ENCODE measurements around the gene RUNX2.

RUNX2 gene

GRCh38 chr6:45640081-45640491, 312.0 kb downstream of the RUNX2 start:
- Histone ChIP-seq H3K27ac (ENCODE audit: low read depth, low read length) (no peak overlapping the region), H3K9ac (ENCODE audit: low read length in 5 of 5) (no peak overlapping the region), H3K4me3 (ENCODE audit: low read depth in 1 of 5, low read length in 5 of 5) (no peak overlapping the region), H3K36me3 (ENCODE audit: control insufficient read depth in 5 of 5, insufficient read depth in 5 of 5, low read length in 5 of 5) (no peaks in the 10 kb centered on the region), H3K27me3 (ENCODE audit: control insufficient read depth in 5 of 5, insufficient read depth in 4 of 5, low read length in 5 of 5) (peaks cover 0 to 16% (median 8%) of the 10 kb centered on the region in 5 donors), H3K4me1 (ENCODE audit: control insufficient read depth in 5 of 5, insufficient read depth in 5 of 5, low read length in 5 of 5) (no peaks in the 10 kb centered on the region), H3K9me3 (ENCODE audit: control insufficient read depth in 5 of 5, low read length in 5 of 5) (peaks cover 0 to 4% (median 0%) of the 10 kb centered on the region in 5 donors)

GRCh38 chr6:45640811-45641210, 312.7 kb downstream of the RUNX2 start:
- Histone ChIP-seq H3K4me1 (ENCODE audit: control insufficient read depth in 5 of 5, insufficient read depth in 5 of 5, low read length in 5 of 5) (no peaks in the 10 kb centered on the region), H3K9me3 (ENCODE audit: control insufficient read depth in 5 of 5, low read length in 5 of 5) (peaks cover 0 to 4% (median 0%) of the 10 kb centered on the region in 5 donors), H3K27ac (ENCODE audit: low read depth, low read length) (no peak overlapping the region), H3K9ac (ENCODE audit: low read length in 5 of 5) (no peak overlapping the region), H3K27me3 (ENCODE audit: control insufficient read depth in 5 of 5, insufficient read depth in 4 of 5, low read length in 5 of 5) (peaks cover 0 to 16% (median 8%) of the 10 kb centered on the region in 5 donors), H3K36me3 (ENCODE audit: control insufficient read depth in 5 of 5, insufficient read depth in 5 of 5, low read length in 5 of 5) (no peaks in the 10 kb centered on the region), H3K4me3 (ENCODE audit: low read depth in 1 of 5, low read length in 5 of 5) (no peak overlapping the region)

- H3K4me3 ChIP-seq (ENCODE audit: low read depth in 1 of 5, low read length in 5 of 5), result no peak overlapping the region
- H3K36me3 ChIP-seq (ENCODE audit: control insufficient read depth in 5 of 5, insufficient read depth in 5 of 5, low read length in 5 of 5), result no peaks in the 10 kb centered on the region
- no peaks in the 10 kb centered on the region for H3K4me1 ChIP-seq (ENCODE audit: control insufficient read depth in 5 of 5, insufficient read depth in 5 of 5, low read length in 5 of 5)
- H3K9me3 ChIP-seq (ENCODE audit: control insufficient read depth in 5 of 5, low read length in 5 of 5), result no peaks in the 10 kb centered on the region
- H3K27me3 ChIP-seq (ENCODE audit: control insufficient read depth in 5 of 5, insufficient read depth in 4 of 5, low read length in 5 of 5), result peaks cover 0 to 15% (median 8%) of the 10 kb centered on the region in 5 donors
- H3K9ac ChIP-seq (ENCODE audit: low read length in 5 of 5), result no peak overlapping the region
- no peak overlapping the region for H3K27ac ChIP-seq (ENCODE audit: low read depth, low read length)
Observed at GRCh38 chr6:45642331-45643125, 314.4 kb downstream of the RUNX2 start.

GRCh38 chr6:45643126-45643525, 315.0 kb downstream of the RUNX2 start:
- Histone ChIP-seq H3K4me3 (ENCODE audit: low read depth in 1 of 5, low read length in 5 of 5) (no peak overlapping the region), H3K4me1 (ENCODE audit: control insufficient read depth in 5 of 5, insufficient read depth in 5 of 5, low read length in 5 of 5) (no peaks in the 10 kb centered on the region), H3K9me3 (ENCODE audit: control insufficient read depth in 5 of 5, low read length in 5 of 5) (no peaks in the 10 kb centered on the region), H3K36me3 (ENCODE audit: control insufficient read depth in 5 of 5, insufficient read depth in 5 of 5, low read length in 5 of 5) (no peaks in the 10 kb centered on the region), H3K27ac (ENCODE audit: low read depth, low read length) (no peak overlapping the region), H3K27me3 (ENCODE audit: control insufficient read depth in 5 of 5, insufficient read depth in 4 of 5, low read length in 5 of 5) (peaks cover 0 to 14% (median 8%) of the 10 kb centered on the region in 5 donors), H3K9ac (ENCODE audit: low read length in 5 of 5) (no peak overlapping the region)

GRCh38 chr6:45644720-45645119, 316.6 kb downstream of the RUNX2 start:
- H3K4me1 ChIP-seq (ENCODE audit: control insufficient read depth in 5 of 5, insufficient read depth in 5 of 5, low read length in 5 of 5), result no peaks in the 10 kb centered on the region
- no peak overlapping the region for H3K27ac ChIP-seq (ENCODE audit: low read depth, low read length)

GRCh38 chr6:45645302-45645701, 317.2 kb downstream of the RUNX2 start:
- no peaks in the 10 kb centered on the region for H3K36me3 ChIP-seq (ENCODE audit: control insufficient read depth in 5 of 5, insufficient read depth in 5 of 5, low read length in 5 of 5)
- no peaks in the 10 kb centered on the region for H3K4me1 ChIP-seq (ENCODE audit: control insufficient read depth in 5 of 5, insufficient read depth in 5 of 5, low read length in 5 of 5)
- no peaks in the 10 kb centered on the region for H3K9me3 ChIP-seq (ENCODE audit: control insufficient read depth in 5 of 5, low read length in 5 of 5)
- H3K9ac ChIP-seq (ENCODE audit: low read length in 5 of 5), result no peak overlapping the region
- H3K4me3 ChIP-seq (ENCODE audit: low read depth in 1 of 5, low read length in 5 of 5), result no peak overlapping the region
- peaks cover 0 to 14% (median 8%) of the 10 kb centered on the region in 5 donors for H3K27me3 ChIP-seq (ENCODE audit: control insufficient read depth in 5 of 5, insufficient read depth in 4 of 5, low read length in 5 of 5)
- no peak overlapping the region for H3K27ac ChIP-seq (ENCODE audit: low read depth, low read length)

More at GRCh38 chr6:45644720-45645119, 316.6 kb downstream of the RUNX2 start:
- Histone ChIP-seq H3K27me3 (ENCODE audit: control insufficient read depth in 5 of 5, insufficient read depth in 4 of 5, low read length in 5 of 5) (peaks cover 0 to 14% (median 8%) of the 10 kb centered on the region in 5 donors), H3K9ac (ENCODE audit: low read length in 5 of 5) (no peak overlapping the region), H3K9me3 (ENCODE audit: control insufficient read depth in 5 of 5, low read length in 5 of 5) (no peaks in the 10 kb centered on the region), H3K36me3 (ENCODE audit: control insufficient read depth in 5 of 5, insufficient read depth in 5 of 5, low read length in 5 of 5) (no peaks in the 10 kb centered on the region), H3K4me3 (ENCODE audit: low read depth in 1 of 5, low read length in 5 of 5) (no peak overlapping the region)

GRCh38 chr6:45647341-45648261, 319.5 kb downstream of the RUNX2 start:
- Histone ChIP-seq H3K27me3 (ENCODE audit: control insufficient read depth in 5 of 5, insufficient read depth in 4 of 5, low read length in 5 of 5) (peaks cover 0 to 14% (median 8%) of the 10 kb centered on the region in 5 donors), H3K27ac (ENCODE audit: low read depth, low read length) (no peak overlapping the region), H3K9ac (ENCODE audit: low read length in 5 of 5) (no peak overlapping the region), H3K36me3 (ENCODE audit: control insufficient read depth in 5 of 5, insufficient read depth in 5 of 5, low read length in 5 of 5) (no peaks in the 10 kb centered on the region), H3K9me3 (ENCODE audit: control insufficient read depth in 5 of 5, low read length in 5 of 5) (no peaks in the 10 kb centered on the region), H3K4me3 (ENCODE audit: low read depth in 1 of 5, low read length in 5 of 5) (no peak overlapping the region), H3K4me1 (ENCODE audit: control insufficient read depth in 5 of 5, insufficient read depth in 5 of 5, low read length in 5 of 5) (no peaks in the 10 kb centered on the region)

GRCh38 chr6:45648262-45648620, 320.1 kb downstream of the RUNX2 start:
- no peaks in the 10 kb centered on the region for H3K4me1 ChIP-seq (ENCODE audit: control insufficient read depth in 5 of 5, insufficient read depth in 5 of 5, low read length in 5 of 5)
- H3K4me3 ChIP-seq (ENCODE audit: low read depth in 1 of 5, low read length in 5 of 5), result no peak overlapping the region
- H3K9ac ChIP-seq (ENCODE audit: low read length in 5 of 5), result no peak overlapping the region
- peaks cover 0 to 13% (median 7%) of the 10 kb centered on the region in 5 donors for H3K27me3 ChIP-seq (ENCODE audit: control insufficient read depth in 5 of 5, insufficient read depth in 4 of 5, low read length in 5 of 5)
- no peak overlapping the region for H3K27ac ChIP-seq (ENCODE audit: low read depth, low read length)
- H3K36me3 ChIP-seq (ENCODE audit: control insufficient read depth in 5 of 5, insufficient read depth in 5 of 5, low read length in 5 of 5), result no peaks in the 10 kb centered on the region
- H3K9me3 ChIP-seq (ENCODE audit: control insufficient read depth in 5 of 5, low read length in 5 of 5), result no peaks in the 10 kb centered on the region

- Histone ChIP-seq H3K9me3 (ENCODE audit: control insufficient read depth in 5 of 5, low read length in 5 of 5) (no peaks in the 10 kb centered on the region), H3K36me3 (ENCODE audit: control insufficient read depth in 5 of 5, insufficient read depth in 5 of 5, low read length in 5 of 5) (no peaks in the 10 kb centered on the region), H3K4me1 (ENCODE audit: control insufficient read depth in 5 of 5, insufficient read depth in 5 of 5, low read length in 5 of 5) (no peaks in the 10 kb centered on the region), H3K4me3 (ENCODE audit: low read depth in 1 of 5, low read length in 5 of 5) (no peak overlapping the region), H3K27me3 (ENCODE audit: control insufficient read depth in 5 of 5, insufficient read depth in 4 of 5, low read length in 5 of 5) (no peaks in the 10 kb centered on the region), H3K9ac (ENCODE audit: low read length in 5 of 5) (no peak overlapping the region), H3K27ac (ENCODE audit: low read depth, low read length) (no peak overlapping the region)
Observed at GRCh38 chr6:45650524-45651135, 322.5 kb downstream of the RUNX2 start.

Measured in subcutaneous abdominal adipose tissue (tissue), 5 donors.